SK-N-SH treated with all-trans-retinoic acid at 6 μM for 48 hours (cell line): ENCODE measurements around the gene LGALS7.

ENCODE experiments used
- CREB5 ChIP-seq: fragments of 250-450 bp; sonication (Bioruptor Pico); IDR thresholded peaks from 2 replicates; pipeline ENCODE4 v1.5.1; 2020; ENCODE audit warnings: low read depth, mild to moderate bottlenecking, moderate library complexity
- ESRRG ChIP-seq: fragments of 250-450 bp; sonication (Bioruptor Pico); IDR thresholded peaks from 2 replicates; pipeline ENCODE4 v1.6.1; 2021; ENCODE audit warnings: mild to moderate bottlenecking
- PATZ1 ChIP-seq: fragments of 250-450 bp; sonication (Bioruptor Pico); IDR thresholded peaks from 2 replicates; pipeline ENCODE4 v1.8.0; 2020; ENCODE audit warnings: mild to moderate bottlenecking, moderate library complexity, borderline replicate concordance
- RARB ChIP-seq: fragments of 250-450 bp; sonication (Bioruptor Pico); IDR thresholded peaks from 2 replicates; pipeline ENCODE4 v1.8.0; 2021; ENCODE audit warnings: mild to moderate bottlenecking, moderate library complexity
- ZC3H10 ChIP-seq: fragments of 250-450 bp; sonication (Bioruptor Pico); IDR thresholded peaks from 2 replicates; pipeline ENCODE4 v1.5.1; 2021; ENCODE audit warnings: mild to moderate bottlenecking, moderate library complexity
- ZNF70 ChIP-seq: fragments of 450-650 bp; formaldehyde crosslinking; IDR thresholded peaks from 2 replicates; pipeline ENCODE4 v1.5.0; 2020; ENCODE audit warnings: mild to moderate bottlenecking, moderate library complexity
- ZNF8 ChIP-seq: fragments of 450-650 bp; formaldehyde crosslinking; IDR thresholded peaks from 2 replicates; pipeline ENCODE4 v1.5.0; 2020; ENCODE audit warnings: mild to moderate bottlenecking, moderate library complexity

GRCh38 chr19:38780443-38780842, 7.1 kb upstream of the LGALS7 start:
- TF ChIP-seq PATZ1 (CRISPR knock-in tag) (no peak), ZNF70 (CRISPR knock-in tag) (no peak), RARB (CRISPR knock-in tag) (no peak), CREB5 (CRISPR knock-in tag) (no peak), ZNF8 (CRISPR knock-in tag) (no peak), ESRRG (CRISPR knock-in tag) (no peak), ZC3H10 (no peak)
